ENCODE results near the gene GALNT16.

The GALNT16 gene

GRCh38 chr14:69395929-69396328 lies 136.0 kb downstream of the GALNT16 start:
- Histone ChIP-seq H3K27ac (ENCODE audit: low read depth, low read length) (no peak overlapping the region), H3K9ac (ENCODE audit: low read depth, low read length) (no peak overlapping the region), H3K4me1 (ENCODE audit: control insufficient read depth, insufficient read depth, low read length) (peaks cover 13% of the 10 kb centered on the region), H3K27me3 (ENCODE audit: control insufficient read depth, insufficient read depth, low read length) (no peaks in the 10 kb centered on the region), H3K9me3 (ENCODE audit: control insufficient read depth, insufficient read depth, low read length) (no peaks in the 10 kb centered on the region), H3K4me3 (ENCODE audit: low read depth, low read length) (no peak overlapping the region), H3K36me3 (ENCODE audit: control insufficient read depth, insufficient read depth, low read length) (peaks cover 58% of the 10 kb centered on the region)

- H3K27me3 ChIP-seq (ENCODE audit: control insufficient read depth, insufficient read depth, low read length), result no peaks in the 10 kb centered on the region
- H3K9ac ChIP-seq (ENCODE audit: low read depth, low read length), result peak within 1 kb of the TSS; percentile 94
- H3K9me3 ChIP-seq (ENCODE audit: control insufficient read depth, insufficient read depth, low read length), result no peaks in the 10 kb centered on the region
- peak within 1 kb of the TSS; percentile 95 for H3K4me3 ChIP-seq (ENCODE audit: low read depth, low read length)
- peaks cover 15% of the 10 kb centered on the region for H3K4me1 ChIP-seq (ENCODE audit: control insufficient read depth, insufficient read depth, low read length)
- peak within 1 kb of the TSS; percentile 95 for H3K27ac ChIP-seq (ENCODE audit: low read depth, low read length)
- peaks cover 35% of the 10 kb centered on the region for H3K36me3 ChIP-seq (ENCODE audit: control insufficient read depth, insufficient read depth, low read length)
Measured at GRCh38 chr14:69398053-69398817, 138.3 kb downstream of the GALNT16 start, which contains the start of the genes ERH and SLC39A9. TSS of gene ERH (minus strand) at chr14:69398299. CDS start at chr14:69398233, 66 bp downstream. TSS of gene SLC39A9 (plus strand) at chr14:69398692. CDS start at chr14:69399370, 678 bp downstream.

- H3K36me3 ChIP-seq (ENCODE audit: control insufficient read depth, insufficient read depth, low read length), result peaks cover 29% of the 10 kb centered on the region
- H3K4me1 ChIP-seq (ENCODE audit: control insufficient read depth, insufficient read depth, low read length), result peaks cover 15% of the 10 kb centered on the region
- no peaks in the 10 kb centered on the region for H3K27me3 ChIP-seq (ENCODE audit: control insufficient read depth, insufficient read depth, low read length)
- peak overlapping the region; percentile 95 for H3K27ac ChIP-seq (ENCODE audit: low read depth, low read length)
- H3K4me3 ChIP-seq (ENCODE audit: low read depth, low read length), result peak overlapping the region; percentile 95
- H3K9me3 ChIP-seq (ENCODE audit: control insufficient read depth, insufficient read depth, low read length), result no peaks in the 10 kb centered on the region
- peak overlapping the region; percentile 94 for H3K9ac ChIP-seq (ENCODE audit: low read depth, low read length)
Measured at GRCh38 chr14:69398818-69399210, 138.9 kb downstream of the GALNT16 start.

GRCh38 chr14:69399750-69400149 lies 139.8 kb downstream of the GALNT16 start:
- H3K4me3 ChIP-seq (ENCODE audit: low read depth, low read length), result peak overlapping the region; percentile 95
- no peak overlapping the region for H3K9ac ChIP-seq (ENCODE audit: low read depth, low read length)
- peaks cover 20% of the 10 kb centered on the region for H3K36me3 ChIP-seq (ENCODE audit: control insufficient read depth, insufficient read depth, low read length)
- H3K4me1 ChIP-seq (ENCODE audit: control insufficient read depth, insufficient read depth, low read length), result peaks cover 15% of the 10 kb centered on the region
- no peaks in the 10 kb centered on the region for H3K9me3 ChIP-seq (ENCODE audit: control insufficient read depth, insufficient read depth, low read length)
- no peaks in the 10 kb centered on the region for H3K27me3 ChIP-seq (ENCODE audit: control insufficient read depth, insufficient read depth, low read length)
- H3K27ac ChIP-seq (ENCODE audit: low read depth, low read length), result no peak overlapping the region

GRCh38 chr14:69400154-69400553 lies 140.2 kb downstream of the GALNT16 start:
- no peak overlapping the region for H3K9ac ChIP-seq (ENCODE audit: low read depth, low read length)

GRCh38 chr14:69401841-69402240 lies 141.9 kb downstream of the GALNT16 start:
- Histone ChIP-seq H3K27me3 (ENCODE audit: control insufficient read depth, insufficient read depth, low read length) (no peaks in the 10 kb centered on the region), H3K9ac (ENCODE audit: low read depth, low read length) (no peak overlapping the region), H3K36me3 (ENCODE audit: control insufficient read depth, insufficient read depth, low read length) (peaks cover under 1% of the 10 kb centered on the region), H3K4me1 (ENCODE audit: control insufficient read depth, insufficient read depth, low read length) (peaks cover 11% of the 10 kb centered on the region), H3K9me3 (ENCODE audit: control insufficient read depth, insufficient read depth, low read length) (no peaks in the 10 kb centered on the region), H3K4me3 (ENCODE audit: low read depth, low read length) (no peak overlapping the region), H3K27ac (ENCODE audit: low read depth, low read length) (no peak overlapping the region)

More at GRCh38 chr14:69400154-69400553, 140.2 kb downstream of the GALNT16 start:
- Histone ChIP-seq H3K4me1 (ENCODE audit: control insufficient read depth, insufficient read depth, low read length) (peaks cover 15% of the 10 kb centered on the region), H3K9me3 (ENCODE audit: control insufficient read depth, insufficient read depth, low read length) (no peaks in the 10 kb centered on the region), H3K27me3 (ENCODE audit: control insufficient read depth, insufficient read depth, low read length) (no peaks in the 10 kb centered on the region), H3K27ac (ENCODE audit: low read depth, low read length) (no peak overlapping the region), H3K36me3 (ENCODE audit: control insufficient read depth, insufficient read depth, low read length) (peaks cover 16% of the 10 kb centered on the region), H3K4me3 (ENCODE audit: low read depth, low read length) (peak overlapping the region; percentile 95)

GRCh38 chr14:69404478-69404877 lies 144.5 kb downstream of the GALNT16 start:
- Histone ChIP-seq H3K36me3 (ENCODE audit: control insufficient read depth, insufficient read depth, low read length) (no peaks in the 10 kb centered on the region; the same call in 1 of the 2 replicates), H3K9ac (ENCODE audit: low read depth, low read length) (no peak overlapping the region), H3K27me3 (ENCODE audit: control insufficient read depth, insufficient read depth, low read length) (no peaks in the 10 kb centered on the region), H3K4me3 (ENCODE audit: low read depth, low read length) (no peak overlapping the region), H3K9me3 (ENCODE audit: control insufficient read depth, insufficient read depth, low read length) (no peaks in the 10 kb centered on the region), H3K27ac (ENCODE audit: low read depth, low read length) (no peak overlapping the region), H3K4me1 (ENCODE audit: control insufficient read depth, insufficient read depth, low read length) (peaks cover 4% of the 10 kb centered on the region)

- no peak overlapping the region for H3K27ac ChIP-seq (ENCODE audit: low read depth, low read length)
- no peak overlapping the region for H3K9ac ChIP-seq (ENCODE audit: low read depth, low read length)
- no peak overlapping the region for H3K4me3 ChIP-seq (ENCODE audit: low read depth, low read length)
- H3K36me3 ChIP-seq (ENCODE audit: control insufficient read depth, insufficient read depth, low read length), result no peaks in the 10 kb centered on the region; the same call in 1 of the 2 replicates
- H3K27me3 ChIP-seq (ENCODE audit: control insufficient read depth, insufficient read depth, low read length), result no peaks in the 10 kb centered on the region
- H3K9me3 ChIP-seq (ENCODE audit: control insufficient read depth, insufficient read depth, low read length), result no peaks in the 10 kb centered on the region
- peaks cover 3% of the 10 kb centered on the region; the same call in 1 of the 2 replicates for H3K4me1 ChIP-seq (ENCODE audit: control insufficient read depth, insufficient read depth, low read length)
Measured at GRCh38 chr14:69404883-69405282, 144.9 kb downstream of the GALNT16 start.

- no peak overlapping the region for H3K9ac ChIP-seq (ENCODE audit: low read depth, low read length)
- H3K36me3 ChIP-seq (ENCODE audit: control insufficient read depth, insufficient read depth, low read length), result no peaks in the 10 kb centered on the region; the same call in 1 of the 2 replicates
- no peak overlapping the region for H3K4me3 ChIP-seq (ENCODE audit: low read depth, low read length)
Measured at GRCh38 chr14:69405762-69406161, 145.8 kb downstream of the GALNT16 start.

More at GRCh38 chr14:69405762-69406161, 145.8 kb downstream of the GALNT16 start:
- no peaks in the 10 kb centered on the region for H3K9me3 ChIP-seq (ENCODE audit: control insufficient read depth, insufficient read depth, low read length)
- H3K27me3 ChIP-seq (ENCODE audit: control insufficient read depth, insufficient read depth, low read length), result no peaks in the 10 kb centered on the region
- peaks cover 3% of the 10 kb centered on the region; the same call in 1 of the 2 replicates for H3K4me1 ChIP-seq (ENCODE audit: control insufficient read depth, insufficient read depth, low read length)
- H3K27ac ChIP-seq (ENCODE audit: low read depth, low read length), result no peak overlapping the region

Data from HUES48 (cell line).